Right lobe of liver (tissue), 6 donors: Measurements from ENCODE around the gene MTSS2. TPM values are rescaled to one million over a fixed set of nuclear protein-coding genes. Genes with fewer than 3 reads are reported as not detected.

ENCODE experiments used
- ATAC-seq, 4 donors: fragments of 200-7000 bp; cut with Tn5 transposase; one replicate each; pipeline ENCODE4 v1.9.1; 2020; ENCODE audit warnings: mild to moderate bottlenecking in 4 of 4, moderate library complexity in 4 of 4
- DNase-seq, 3 donors: peaks; one replicate each; pipeline ENCODE4 v3.0.0-alpha.2; 2020
- H3K27ac ChIP-seq, 3 donors: fragments of 200-600 bp; one replicate each; pipeline ENCODE4 v1.8.0; 2022
- H3K27me3 ChIP-seq, 2 donors: fragments of 200-600 bp; one replicate each; pipeline ENCODE4 v1.8.0; 2022
- H3K36me3 ChIP-seq, 4 donors: fragments of 200-600 bp; sonication (generic) in 1 of 4; one replicate each; pipeline versions ENCODE4 v1.5.1 to v1.8.0; 2017 to 2022; ENCODE audit warnings: control low read depth in 1 of 4
- H3K4me1 ChIP-seq, 4 donors: fragments of 200-600 bp; sonication (generic) in 1 of 4; one replicate each; pipeline versions ENCODE4 v1.5.1 to v1.8.0; 2017 to 2022; ENCODE audit warnings: control low read depth in 1 of 4
- H3K4me3 ChIP-seq, 3 donors: fragments of 200-600 bp; one replicate each; pipeline ENCODE4 v1.8.0; 2022
- H3K9me3 ChIP-seq, 4 donors: fragments of 200-600 bp; sonication (generic) in 1 of 4; one replicate each; pipeline versions ENCODE4 v1.5.1 to v1.8.0; 2017 to 2022; ENCODE audit warnings: control low read depth in 1 of 4
- POLR2A ChIP-seq: fragments of 450-650 bp; IDR thresholded peaks from one replicate; pipeline ENCODE4 v1.6.1; 2017; ENCODE audit warnings: antibody characterized with exemption, mild to moderate bottlenecking
- WGBS: methylation state at CpG from one replicate; pipeline ENCODE4 v1.1.6; 2018; ENCODE audit warnings: low coverage, low lambda C conversion rate; ENCODE audit not compliant: insufficient coverage; ENCODE audit errors: missing lambda C conversion rate; 5-methylcytosine and 5-hydroxymethylcytosine counted together
- intact Hi-C, 2 donors: fragments of 100-400 bp; cut with DNase I; formaldehyde crosslinking; loops; one replicate each; pipeline versions ENCODE4 v1.11.2 to v1.14.1; 2022
- total RNA-seq, 6 experiments: library from RNA; depleted of rRNA in 2 of 6; stranded (reverse); fragments of >200 nt in 2 of 6; fragmentation: NEBNext Ultra II Directional in 3 of 6; extraction: Animal tissue kit (Norgen Biotek cat#: 25700) in 3 of 6; gene quantifications; one replicate each; pipeline versions ENCODE4 v1.1.0 to v1.2.4, GENCODE V29; 2016 to 2023
- TF ChIP-seq, protein P1 (sequence below), 4 donors: fragments of 200-600 bp in 3 of 4; fragments of 450-650 bp in 1 of 4; IDR thresholded peaks; one replicate each; pipeline versions ENCODE4 v1.5.1 to v1.8.0; 2016 to 2022; ENCODE audit warnings: antibody characterized with exemption in 4 of 4, mild to moderate bottlenecking in 2 of 4
- donor health status: DM: no; HTN: yes; CAD: no.
- donor health status: DM: no; HTN: no; CAD: no.
- donor health status: DM: no; HTN: no; CAD: no.
- donor health status: DM: no; HTN: yes; CAD: no.
- donor health status: DM: no; HTN: yes; CAD: no.

The MTSS2 gene
- total RNA-seq, 6 experiments from 2014 or later, result 28.5 to 117 (median 80.2) TPM

GRCh38 chr16:70725912-70726828 lies 40.3 kb upstream of the MTSS2 start:
- H3K9me3 ChIP-seq, result no peaks in the 10 kb centered on the region
- peak; percentile 16 to 52 (median 32) for ATAC-seq
- no peak for DNase-seq
- no peaks in the 10 kb centered on the region for H3K27me3 ChIP-seq
- 20% methylated on average over 11 of the region's 31 CpGs for WGBS
- intact Hi-C loops, result no loop called here
- H3K4me3 ChIP-seq, result peak overlapping the region in 1 of 3 donors; percentile 17
- peak overlapping the region; percentile 81 to 96 (median 95) for H3K27ac ChIP-seq
- TF ChIP-seq POLR2A, result no peak
- TF ChIP-seq, protein P1, sequence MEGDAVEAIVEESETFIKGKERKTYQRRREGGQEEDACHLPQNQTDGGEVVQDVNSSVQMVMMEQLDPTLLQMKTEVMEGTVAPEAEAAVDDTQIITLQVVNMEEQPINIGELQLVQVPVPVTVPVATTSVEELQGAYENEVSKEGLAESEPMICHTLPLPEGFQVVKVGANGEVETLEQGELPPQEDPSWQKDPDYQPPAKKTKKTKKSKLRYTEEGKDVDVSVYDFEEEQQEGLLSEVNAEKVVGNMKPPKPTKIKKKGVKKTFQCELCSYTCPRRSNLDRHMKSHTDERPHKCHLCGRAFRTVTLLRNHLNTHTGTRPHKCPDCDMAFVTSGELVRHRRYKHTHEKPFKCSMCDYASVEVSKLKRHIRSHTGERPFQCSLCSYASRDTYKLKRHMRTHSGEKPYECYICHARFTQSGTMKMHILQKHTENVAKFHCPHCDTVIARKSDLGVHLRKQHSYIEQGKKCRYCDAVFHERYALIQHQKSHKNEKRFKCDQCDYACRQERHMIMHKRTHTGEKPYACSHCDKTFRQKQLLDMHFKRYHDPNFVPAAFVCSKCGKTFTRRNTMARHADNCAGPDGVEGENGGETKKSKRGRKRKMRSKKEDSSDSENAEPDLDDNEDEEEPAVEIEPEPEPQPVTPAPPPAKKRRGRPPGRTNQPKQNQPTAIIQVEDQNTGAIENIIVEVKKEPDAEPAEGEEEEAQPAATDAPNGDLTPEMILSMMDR (IDR thresholded peaks at IDR 0.05), result no peak
- peaks cover 0 to 2% (median 0%) of the 10 kb centered on the region in 4 donors for H3K36me3 ChIP-seq
- H3K4me1 ChIP-seq, result peaks cover 0 to 43% (median 21%) of the 10 kb centered on the region in 4 donors

DNA sequence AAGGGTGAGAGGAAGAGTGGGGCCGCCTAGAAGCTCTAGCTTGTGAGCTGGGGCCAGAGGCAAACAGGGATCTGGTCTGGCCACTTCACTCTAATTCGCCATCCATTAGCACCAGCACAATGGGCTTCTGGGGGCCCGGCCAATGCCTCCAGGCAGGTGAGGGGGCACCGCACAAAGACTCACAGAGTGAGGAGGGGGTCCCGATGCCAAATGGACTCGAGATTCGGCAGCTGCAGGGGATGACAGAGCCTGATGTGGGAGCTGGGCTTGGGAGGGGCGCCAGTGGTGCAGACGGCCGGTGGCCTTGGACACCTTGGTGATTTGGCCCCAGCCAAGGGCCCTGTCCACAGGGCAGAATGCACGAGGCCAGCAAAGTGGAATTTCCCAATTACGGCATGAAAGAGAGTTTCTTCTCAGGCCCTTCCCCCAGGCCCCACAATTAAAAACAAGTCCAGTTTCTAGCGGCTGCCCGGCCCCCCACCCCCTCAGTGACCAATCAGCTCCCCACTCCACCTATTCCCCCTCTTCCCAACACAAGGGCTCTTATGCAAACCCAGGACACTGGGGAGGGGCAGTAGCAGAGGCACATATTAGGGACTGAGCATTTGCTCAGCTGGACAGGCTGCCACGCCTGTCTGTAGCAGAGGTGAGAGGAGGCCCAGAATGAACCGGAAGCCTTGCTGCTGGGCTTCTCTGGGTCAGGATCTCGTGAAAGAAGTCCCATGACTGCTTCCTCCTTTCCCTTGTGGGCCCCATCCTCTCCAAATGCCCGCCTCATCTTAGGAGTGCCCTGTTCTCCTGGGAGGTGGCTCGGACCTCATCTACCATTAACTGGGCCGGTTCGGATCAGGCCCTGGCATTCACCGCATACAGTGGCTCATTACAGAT lies 39.4 kb upstream of the MTSS2 start:
- Histone ChIP-seq H3K9me3 (no peaks in the 10 kb centered on the region), H3K4me3 (peak overlapping the region in 2 of 3 donors; percentile 14 to 17), H3K27me3 (no peaks in the 10 kb centered on the region), H3K36me3 (peaks cover 0 to 2% (median 0%) of the 10 kb centered on the region in 4 donors), H3K4me1 (peaks cover 0 to 43% (median 21%) of the 10 kb centered on the region in 4 donors), H3K27ac (peak overlapping the region; percentile 81 to 96 (median 95))
- ATAC-seq (peak; percentile 81 to 89 (median 84)), DNase-seq (peak; percentile 83 to 93 (median 89))
- intact Hi-C loops, result no loop called here
- WGBS, result 18% methylated on average over 6 of the region's 22 CpGs
- TF ChIP-seq, protein P1 (IDR thresholded peaks at IDR 0.05), result no peak
- peak; percentile 79 for TF ChIP-seq POLR2A

GRCh38 chr16:70724146-70725023 lies 38.5 kb upstream of the MTSS2 start:
- peak overlapping the region; percentile 61 to 96 (median 95) for H3K27ac ChIP-seq
- H3K27me3 ChIP-seq, result no peaks in the 10 kb centered on the region
- peak in 2 of 3 donors; percentile 63 to 85 for DNase-seq
- intact Hi-C loops, result no loop called here
- ATAC-seq, result peak; percentile 49 to 69 (median 57)
- H3K4me1 ChIP-seq, result peaks cover 0 to 43% (median 21%) of the 10 kb centered on the region in 4 donors
- peak overlapping the region in 2 of 3 donors; percentile 14 to 16 for H3K4me3 ChIP-seq
- no peaks in the 10 kb centered on the region for H3K9me3 ChIP-seq
- peaks cover 0 to 2% (median 0%) of the 10 kb centered on the region in 4 donors for H3K36me3 ChIP-seq
- TF ChIP-seq, protein P1 (IDR thresholded peaks at IDR 0.05), result no peak
- TF ChIP-seq POLR2A, result peak; percentile 37
- WGBS, result 55% methylated on average over 11 of the region's 15 CpGs
